Measurements from ENCODE around the gene FBXL3. TPM values are rescaled to one million over a fixed set of nuclear protein-coding genes. Genes with fewer than 3 reads are reported as not detected.
"Not testable (repeated sequence)": the region's sequence is repeated elsewhere in the genome, so short reads cannot be mapped to it uniquely, and the experiment has no call there.

FBXL3 gene
- total RNA-seq, 1 donor from 2014 or later = 59.4 TPM

DNA sequence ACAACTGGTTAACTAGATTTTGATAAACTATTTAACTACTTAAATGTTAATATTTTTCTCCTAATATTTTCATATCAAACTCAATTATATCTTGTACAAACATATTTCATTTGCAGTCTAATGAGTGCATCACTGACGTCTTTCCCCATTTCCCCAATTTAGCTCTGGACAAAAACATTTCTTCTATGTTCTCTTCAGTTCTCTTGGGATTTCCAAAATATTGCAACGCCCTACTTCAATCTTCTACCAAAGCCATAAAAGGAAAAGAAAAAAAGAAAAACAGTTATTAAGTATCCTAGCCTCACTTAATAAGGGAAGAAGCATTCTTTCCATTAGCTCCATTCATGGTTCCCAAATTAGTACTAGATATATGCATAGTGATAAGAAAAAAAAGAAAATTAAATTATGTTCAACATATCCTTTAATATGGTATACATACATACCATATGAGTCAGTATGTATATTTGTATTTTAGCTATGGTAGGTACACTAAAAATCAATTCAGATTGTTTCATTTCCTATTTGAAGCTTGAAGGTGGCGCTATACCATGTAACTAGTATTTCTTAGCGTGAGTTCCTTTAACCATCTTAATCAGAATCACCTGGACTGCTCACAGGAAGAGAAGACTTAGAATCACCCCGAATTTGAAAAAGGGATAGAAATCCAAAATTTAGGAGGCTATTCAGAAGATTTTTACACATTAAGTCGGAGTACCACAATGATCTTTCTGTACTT lies 9.9 kb downstream of the FBXL3 start:
- H3K4me1 ChIP-seq = peaks cover 64% of the 10 kb centered on the region

DNA sequence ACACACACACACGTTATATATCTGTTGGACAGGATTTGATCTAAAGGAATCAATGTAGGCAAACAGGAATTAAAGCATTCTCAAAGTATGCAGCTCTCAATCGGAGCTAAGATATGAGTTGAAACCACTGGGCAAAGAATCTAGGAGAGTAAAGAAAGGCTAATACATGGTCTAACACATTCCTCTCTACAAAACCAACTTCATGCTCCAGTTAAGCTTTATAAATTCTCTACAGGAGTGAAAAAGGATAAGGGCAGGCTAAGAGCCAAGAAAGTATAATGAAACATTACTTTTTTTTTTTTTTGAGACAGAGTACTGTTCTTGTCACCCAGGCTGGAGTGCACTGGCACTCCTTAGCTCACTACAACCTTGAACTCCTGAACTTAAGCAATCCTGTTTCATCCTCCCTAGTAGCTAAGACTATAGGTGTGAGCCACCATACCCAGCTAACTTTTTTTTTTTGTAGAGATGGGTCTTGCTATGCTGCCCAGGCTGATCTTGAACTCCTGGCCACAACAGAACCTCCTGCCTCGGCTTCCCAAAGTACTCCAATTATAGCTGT lies 10.6 kb downstream of the FBXL3 start:
- Histone ChIP-seq H3K4me3 (no peak overlapping the region), H3K27me3 (no peaks in the 10 kb centered on the region), H3K4me1 (peaks cover 57% of the 10 kb centered on the region), H3K9me3 (no peaks in the 10 kb centered on the region), H3K27ac (no peak overlapping the region), H3K36me3 (peaks cover 0 to 61% of the 10 kb centered on the region in 2 donors)
- TF ChIP-seq CTCF (IDR thresholded peaks at IDR 0.05) (no peak), POLR2A (IDR thresholded peaks at IDR 0.05) (no peak), POLR2AphosphoS5 (IDR thresholded peaks at IDR 0.05; ENCODE audit: insufficient read depth in 1 of 2, low read depth in 1 of 2) (no peak)
- DNase-seq (ENCODE audit: extremely low spot score in 2 of 2) = no peak
- intact Hi-C loops (cut with DNase I) = no loop called here

More for the DNA sequence above, 9.9 kb downstream of the FBXL3 start:
- no peak overlapping the region for H3K27ac ChIP-seq
- no peaks in the 10 kb centered on the region for H3K9me3 ChIP-seq
- no peaks in the 10 kb centered on the region for H3K27me3 ChIP-seq
- intact Hi-C loops (cut with DNase I) = no loop called here
- TF ChIP-seq POLR2A (IDR thresholded peaks at IDR 0.05) = no peak
- TF ChIP-seq POLR2AphosphoS5 (IDR thresholded peaks at IDR 0.05; ENCODE audit: insufficient read depth in 1 of 2, low read depth in 1 of 2) = no peak
- no peak for TF ChIP-seq CTCF (IDR thresholded peaks at IDR 0.05)
- peaks cover 0 to 57% of the 10 kb centered on the region in 2 donors for H3K36me3 ChIP-seq
- DNase-seq (ENCODE audit: extremely low spot score in 2 of 2) = no peak
- H3K4me3 ChIP-seq = no peak overlapping the region

GRCh38 chr13:77014906-77015685 lies 11.9 kb downstream of the FBXL3 start:
- H3K4me3 ChIP-seq = no peak overlapping the region
- no peak overlapping the region for H3K27ac ChIP-seq
- no peak for DNase-seq (ENCODE audit: extremely low spot score in 2 of 2)
- no peaks in the 10 kb centered on the region for H3K27me3 ChIP-seq
- H3K9me3 ChIP-seq = no peaks in the 10 kb centered on the region
- peaks cover 44% of the 10 kb centered on the region for H3K4me1 ChIP-seq
- TF ChIP-seq POLR2A (IDR thresholded peaks at IDR 0.05) (no peak), POLR2AphosphoS5 (IDR thresholded peaks at IDR 0.05; ENCODE audit: insufficient read depth in 1 of 2, low read depth in 1 of 2) (no peak), CTCF (IDR thresholded peaks at IDR 0.05) (no peak)
- H3K36me3 ChIP-seq = peaks cover 0 to 71% of the 10 kb centered on the region in 2 donors
- intact Hi-C loops (cut with DNase I) = no loop called here

GRCh38 chr13:77013853-77014542 lies 13.0 kb downstream of the FBXL3 start:
- H3K36me3 ChIP-seq = peaks cover 0 to 79% of the 10 kb centered on the region in 2 donors
- intact Hi-C loops (cut with DNase I) = no loop called here
- H3K4me3 ChIP-seq = no peak overlapping the region
- H3K4me1 ChIP-seq = peaks cover 38% of the 10 kb centered on the region
- no peaks in the 10 kb centered on the region for H3K27me3 ChIP-seq
- TF ChIP-seq POLR2AphosphoS5 (IDR thresholded peaks at IDR 0.05; ENCODE audit: insufficient read depth in 1 of 2, low read depth in 1 of 2) (no peak), POLR2A (IDR thresholded peaks at IDR 0.05) (no peak), CTCF (IDR thresholded peaks at IDR 0.05) (no peak)
- DNase-seq (ENCODE audit: extremely low spot score in 2 of 2) = no peak
- no peaks in the 10 kb centered on the region for H3K9me3 ChIP-seq
- H3K27ac ChIP-seq = no peak overlapping the region

DNA sequence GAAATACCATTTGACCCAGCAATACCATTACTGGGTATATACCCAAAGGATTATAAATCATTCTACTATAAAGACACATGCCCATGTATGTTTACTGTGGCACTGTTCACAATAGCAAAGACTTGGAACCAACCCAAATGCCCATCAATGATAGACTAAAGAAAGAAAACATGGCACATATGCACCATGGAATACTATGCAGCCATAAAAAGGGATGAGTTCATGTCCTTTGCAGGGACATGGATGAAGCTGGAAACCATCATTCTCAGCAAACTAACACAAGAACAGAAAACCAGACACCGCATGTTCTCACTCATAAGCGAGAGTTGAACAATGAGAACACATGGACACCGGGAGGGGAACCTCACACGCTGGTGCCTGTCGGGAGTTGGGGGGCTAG lies 17.2 kb downstream of the FBXL3 start:
- H3K27ac ChIP-seq; H3K27me3 ChIP-seq; DNase-seq (ENCODE audit: extremely low spot score in 2 of 2); H3K4me3 ChIP-seq; H3K9me3 ChIP-seq; intact Hi-C loops (cut with DNase I): not testable (repeated sequence)
- Histone ChIP-seq H3K4me1 (peaks cover 33% of the 10 kb centered on the region), H3K36me3 (peaks cover 0 to 57% of the 10 kb centered on the region in 2 donors)
